HFFc6 (cell line): ENCODE data around the gene AZGP1. TPM values are rescaled to one million over a fixed set of nuclear protein-coding genes. Genes with fewer than 3 reads are reported as not detected.

Source experiments
- DNase-seq: peaks from one replicate; pipeline ENCODE4 v3.0.0-alpha.2; 2018
- H3K27ac Mint-ChIP-seq: 2 replicates; pipeline ENCODE4 v1.8.0; 2020; ENCODE audit warnings: mild to moderate bottlenecking, mixed read lengths
- H3K27me3 Mint-ChIP-seq: 2 replicates; pipeline ENCODE4 v1.8.0; 2021; ENCODE audit warnings: mild to moderate bottlenecking, moderate library complexity, mixed read lengths; ENCODE audit not compliant: insufficient read depth
- H3K36me3 Mint-ChIP-seq: 2 replicates; pipeline ENCODE4 v1.8.0; 2021; ENCODE audit warnings: low read depth, mixed read lengths
- H3K4me1 Mint-ChIP-seq: 2 replicates; pipeline ENCODE4 v1.8.0; 2020; ENCODE audit warnings: low read depth, mixed read lengths
- H3K4me3 Mint-ChIP-seq: 2 replicates; pipeline ENCODE4 v1.8.0; 2020; ENCODE audit warnings: mild to moderate bottlenecking, moderate library complexity, mixed read lengths
- H3K9me3 Mint-ChIP-seq: 2 replicates; pipeline ENCODE4 v1.8.0; 2020; ENCODE audit warnings: mild to moderate bottlenecking, mixed read lengths
- total RNA-seq, 6 experiments: library from RNA; stranded (reverse); fragmentation: NEBNext Ultra II Directional; extraction: Animal tissue kit (Norgen Biotek cat#: 25700); gene quantifications; 2 replicates in 1 of 6; 3 replicates in 5 of 6; pipeline ENCODE4 v1.2.3, GENCODE V29; 2021
- TF ChIP-seq, protein P1 (sequence below): fragments of 200-600 bp; sonication (generic); IDR thresholded peaks from 2 replicates; pipeline ENCODE4 v1.5.0; 2021; ENCODE audit warnings: antibody characterized with exemption, mild to moderate bottlenecking

Gene AZGP1
- total RNA-seq, 6 experiments from 2014 or later: not detected

GRCh38 chr7:99923200-99923599, 52.6 kb downstream of the AZGP1 start:
- H3K27me3 Mint-ChIP-seq: peaks cover 7% of the 10 kb centered on the region
- H3K4me1 Mint-ChIP-seq: peaks cover 13% of the 10 kb centered on the region
- H3K27ac Mint-ChIP-seq: no peak overlapping the region
- H3K4me3 Mint-ChIP-seq: no peak overlapping the region
- no peak for DNase-seq
- peaks cover 9% of the 10 kb centered on the region for H3K9me3 Mint-ChIP-seq
- TF ChIP-seq, protein P1, sequence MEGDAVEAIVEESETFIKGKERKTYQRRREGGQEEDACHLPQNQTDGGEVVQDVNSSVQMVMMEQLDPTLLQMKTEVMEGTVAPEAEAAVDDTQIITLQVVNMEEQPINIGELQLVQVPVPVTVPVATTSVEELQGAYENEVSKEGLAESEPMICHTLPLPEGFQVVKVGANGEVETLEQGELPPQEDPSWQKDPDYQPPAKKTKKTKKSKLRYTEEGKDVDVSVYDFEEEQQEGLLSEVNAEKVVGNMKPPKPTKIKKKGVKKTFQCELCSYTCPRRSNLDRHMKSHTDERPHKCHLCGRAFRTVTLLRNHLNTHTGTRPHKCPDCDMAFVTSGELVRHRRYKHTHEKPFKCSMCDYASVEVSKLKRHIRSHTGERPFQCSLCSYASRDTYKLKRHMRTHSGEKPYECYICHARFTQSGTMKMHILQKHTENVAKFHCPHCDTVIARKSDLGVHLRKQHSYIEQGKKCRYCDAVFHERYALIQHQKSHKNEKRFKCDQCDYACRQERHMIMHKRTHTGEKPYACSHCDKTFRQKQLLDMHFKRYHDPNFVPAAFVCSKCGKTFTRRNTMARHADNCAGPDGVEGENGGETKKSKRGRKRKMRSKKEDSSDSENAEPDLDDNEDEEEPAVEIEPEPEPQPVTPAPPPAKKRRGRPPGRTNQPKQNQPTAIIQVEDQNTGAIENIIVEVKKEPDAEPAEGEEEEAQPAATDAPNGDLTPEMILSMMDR: no peak
- peaks cover 27% of the 10 kb centered on the region for H3K36me3 Mint-ChIP-seq

- peaks cover 42% of the 10 kb centered on the region for H3K4me1 Mint-ChIP-seq
- no peak for DNase-seq
- H3K27me3 Mint-ChIP-seq: peaks cover 2% of the 10 kb centered on the region
- peak overlapping the region; percentile 98 for H3K27ac Mint-ChIP-seq
- peak overlapping the region; percentile 99 for H3K4me3 Mint-ChIP-seq
- H3K36me3 Mint-ChIP-seq: peaks cover 31% of the 10 kb centered on the region
- TF ChIP-seq, protein P1: no peak
- H3K9me3 Mint-ChIP-seq: peaks cover 9% of the 10 kb centered on the region
These were observed 55.7 kb downstream of the AZGP1 start for GRCh38 chr7:99920149-99920548.

GRCh38 chr7:99919814-99920112, 56.1 kb downstream of the AZGP1 start:
- H3K4me3 Mint-ChIP-seq: peak overlapping the region; percentile 99
- TF ChIP-seq, protein P1: no peak
- H3K27ac Mint-ChIP-seq: peak overlapping the region; percentile 98
- peaks cover 44% of the 10 kb centered on the region for H3K4me1 Mint-ChIP-seq
- peaks cover 9% of the 10 kb centered on the region for H3K9me3 Mint-ChIP-seq
- no peak for DNase-seq
- H3K27me3 Mint-ChIP-seq: peaks cover 5% of the 10 kb centered on the region
- H3K36me3 Mint-ChIP-seq: peaks cover 31% of the 10 kb centered on the region

DNA sequence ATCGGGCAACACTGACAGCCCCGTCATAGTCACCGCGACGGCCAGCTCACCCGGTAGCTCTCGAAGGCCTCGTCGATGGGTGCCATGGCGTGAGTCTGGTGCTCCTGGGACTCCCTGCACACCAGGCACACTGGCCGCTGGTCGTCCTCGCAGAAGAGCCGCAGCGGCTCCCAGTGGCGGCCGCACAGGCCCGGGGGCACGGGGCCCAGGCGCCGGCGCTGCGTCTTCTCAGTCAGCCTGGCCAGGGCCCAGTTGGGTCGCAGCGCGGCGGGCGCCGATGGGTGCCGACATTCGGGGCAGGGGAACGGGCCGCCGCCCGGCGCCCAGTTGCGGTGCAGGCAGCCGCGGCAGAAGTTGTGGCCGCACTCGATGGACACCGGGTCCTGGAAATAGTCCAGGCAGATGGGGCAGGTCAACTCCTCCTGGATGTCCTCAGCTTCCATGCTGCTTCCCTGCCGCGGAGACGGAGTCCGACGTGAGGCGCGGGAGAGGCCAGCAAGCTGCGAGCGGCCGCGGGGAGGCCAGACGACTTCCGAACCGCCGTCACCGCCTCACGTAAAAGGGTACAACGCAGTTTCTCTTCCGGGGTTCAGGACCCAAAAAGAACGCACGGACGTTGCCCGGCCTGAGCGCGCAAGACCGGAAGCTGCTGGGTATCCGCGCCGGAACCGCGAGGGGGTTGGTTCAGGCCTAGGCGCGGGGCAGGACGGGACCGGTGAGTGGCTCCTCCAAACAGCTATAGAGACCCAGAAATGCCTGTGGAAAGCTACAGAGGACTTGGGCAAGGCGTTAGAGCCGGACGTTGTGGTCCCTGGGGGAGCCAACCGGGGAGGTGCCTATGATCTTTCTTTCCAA, 56.6 kb downstream of the AZGP1 start, which contains the start of gene TRIM4:
Gene TRIM4 (minus strand): TSS at position 572 of the 855 bp plus-strand sequence. CDS start 129 bp downstream, at position 443.
- Mint-ChIP-seq H3K36me3 (peaks cover 36% of the 10 kb centered on the region), H3K4me1 (peaks cover 49% of the 10 kb centered on the region), H3K9me3 (peaks cover 9% of the 10 kb centered on the region), H3K27me3 (peaks cover 7% of the 10 kb centered on the region), H3K27ac (peak within 1 kb of the TSS; percentile 98), H3K4me3 (peak within 1 kb of the TSS; percentile 99)
- TF ChIP-seq, protein P1: peak; percentile 56; the same call in 1 of the 2 replicates
- DNase-seq: peak; percentile 88

Other genes starting within 250 kb of the AZGP1 start
- gene CYP3A7, start 240.8 kb downstream of the AZGP1 start, total RNA-seq: under 1 TPM in 1 of 6 experiments, not detected in 5; 0.09 TPM
- gene CYP3A4, start 191.8 kb downstream of the AZGP1 start, total RNA-seq: not detected
- gene CYP3A43, start 148.0 kb downstream of the AZGP1 start, total RNA-seq: not detected
- gene OR2AE1, start 99.0 kb downstream of the AZGP1 start, total RNA-seq: not detected
- gene TRIM4, start 56.5 kb downstream of the AZGP1 start, total RNA-seq: 10 to 100 TPM; 22.0 to 24.6 (median 22.9) TPM
- gene GJC3, start 46.4 kb downstream of the AZGP1 start, total RNA-seq: not detected
- 10 to 100 TPM; 55.9 to 77.4 (median 63.1) TPM for gene ZKSCAN1, start 39.6 kb upstream of the AZGP1 start, total RNA-seq
- gene ZSCAN21, start 73.7 kb upstream of the AZGP1 start, total RNA-seq: 1 to 10 TPM; 8.2 to 9.8 (median 9.2) TPM
- gene ZNF3, start 105.7 kb upstream of the AZGP1 start, total RNA-seq: 10 to 100 TPM; 16.5 to 19.4 (median 18.3) TPM
- gene COPS6, start 112.9 kb upstream of the AZGP1 start, total RNA-seq: 100 to 1,000 TPM; 253 to 334 (median 302) TPM
- gene MCM7, start 125.4 kb upstream of the AZGP1 start, total RNA-seq: 100 to 1,000 TPM in 5 of 6 experiments, 10 to 100 TPM in 1; 70.9 to 139 (median 124) TPM
- 10 to 100 TPM; 20.2 to 24.5 (median 21.9) TPM for gene AP4M1, start 125.6 kb upstream of the AZGP1 start, total RNA-seq
- 10 to 100 TPM; 66.4 to 78.6 (median 77.4) TPM for gene TAF6, start 143.3 kb upstream of the AZGP1 start, total RNA-seq
- 10 to 100 TPM; 24.4 to 32.4 (median 26.3) TPM for gene CNPY4, start 143.6 kb upstream of the AZGP1 start, total RNA-seq
- gene MBLAC1, start 150.9 kb upstream of the AZGP1 start, total RNA-seq: 1 to 10 TPM; 2.3 to 3.0 (median 2.5) TPM
- gene LAMTOR4, start 172.9 kb upstream of the AZGP1 start, total RNA-seq: 100 to 1,000 TPM in 5 of 6 experiments, 10 to 100 TPM in 1; 99.5 to 137 (median 110) TPM
- 10 to 100 TPM; 19.1 to 23.4 (median 21.7) TPM for gene TRAPPC14, start 182.7 kb upstream of the AZGP1 start, total RNA-seq
- gene GAL3ST4, start 192.6 kb upstream of the AZGP1 start, total RNA-seq: 1 to 10 TPM; 5.1 to 8.6 (median 7.1) TPM
- 1 to 10 TPM in 3 of 6 experiments, under 1 TPM in 3; 0.57 to 1.4 (median 0.86) TPM for gene GPC2, start 201.3 kb upstream of the AZGP1 start, total RNA-seq
- gene STAG3, start 201.9 kb upstream of the AZGP1 start, total RNA-seq: under 1 TPM; 0.24 to 0.91 (median 0.43) TPM
- gene PVRIG, start 243.9 kb upstream of the AZGP1 start, total RNA-seq: under 1 TPM in 4 of 6 experiments, not detected in 2; 0.51 to 0.87 (median 0.61) TPM